ENCODE measurements around the gene FGG. TPM values are rescaled to one million over a fixed set of nuclear protein-coding genes. Genes with fewer than 3 reads are reported as not detected.

FGG gene
- total and polyA plus RNA-seq, 2 of the 13 experiments (the other 11 are each of a cell fraction or from before 2014, with no cell fraction given), result 1,037 to 2,423 TPM

- TF ChIP-seq ZNF687 (CRISPR knock-in tag; IDR thresholded peaks at IDR 0.05) (no peak), SRY (CRISPR knock-in tag; IDR thresholded peaks at IDR 0.05) (no peak), ZNF496 (CRISPR knock-in tag; IDR thresholded peaks at IDR 0.05; ENCODE audit: insufficient replicate concordance) (no peak), CEBPB (IDR thresholded peaks at IDR 0.05; ENCODE audit: borderline replicate concordance, low read depth, low read length) (peak; percentile 89; the same call in 1 of the 2 replicates), TFAP4 (IDR thresholded peaks at IDR 0.05; ENCODE audit: borderline replicate concordance, low read depth) (peak; percentile 59; the same call in 1 of the 2 replicates), ZNF879 (CRISPR knock-in tag; IDR thresholded peaks at IDR 0.05) (no peak), KAT8 (CRISPR knock-in tag; IDR thresholded peaks at IDR 0.05) (peak; percentile 36; the same call in 1 of the 2 replicates), ZNF7 (CRISPR knock-in tag; IDR thresholded peaks at IDR 0.05) (no peak), GMEB2 (CRISPR knock-in tag; IDR thresholded peaks at IDR 0.05; ENCODE audit: low read depth) (no peak), FOXM1 (CRISPR knock-in tag; IDR thresholded peaks at IDR 0.05) (no peak), HNRNPLL (IDR thresholded peaks at IDR 0.05; ENCODE audit: low read depth, low read length, poor library complexity, severe bottlenecking) (no peak), ZXDC (CRISPR knock-in tag; IDR thresholded peaks at IDR 0.05) (no peak), CEBPZ (IDR thresholded peaks at IDR 0.05; ENCODE audit: low read length) (no peak), GABPB1 (CRISPR knock-in tag; IDR thresholded peaks at IDR 0.05) (no peak)
Measured at GRCh38 chr4:154559494-154560418, 52.7 kb downstream of the FGG start (continued).

Measured in HepG2 (cell line).